OCI-LY7 (cell line): ENCODE results near the gene NAA25.

Source experiments
- CTCF ChIP-seq: fragments of 200-600 bp; sonication (generic); conservative IDR thresholded peaks from 2 replicates; pipeline ENCODE4 v1.5.1; 2014; ENCODE audit warnings: mild to moderate bottlenecking, antibody characterized with exemption, low read length, moderate library complexity, mixed read lengths
- EZH2phosphoT487 ChIP-seq: fragments of 200-600 bp; sonication (generic); IDR thresholded peaks from 2 replicates; pipeline ENCODE4 v1.6.1; 2018; ENCODE audit warnings: low read depth, borderline replicate concordance, mild to moderate bottlenecking, mixed run types, antibody characterized with exemption, low read length, moderate library complexity, mixed read lengths

GRCh38 chr12:112122823-112123690 lies 14.5 kb upstream of the NAA25 start:
- TF ChIP-seq CTCF (no peak), EZH2phosphoT487 (no peak)
